Measurements from ENCODE around the gene HLA-E. TPM values are rescaled to one million over a fixed set of nuclear protein-coding genes. Genes with fewer than 3 reads are reported as not detected.
"Not testable (repeated sequence)": the region's sequence is repeated elsewhere in the genome, so short reads cannot be mapped to it uniquely, and the experiment has no call there.

HLA-E gene
- total RNA-seq, 2 experiments from 2014 or later, result 395 to 602 TPM

DNA sequence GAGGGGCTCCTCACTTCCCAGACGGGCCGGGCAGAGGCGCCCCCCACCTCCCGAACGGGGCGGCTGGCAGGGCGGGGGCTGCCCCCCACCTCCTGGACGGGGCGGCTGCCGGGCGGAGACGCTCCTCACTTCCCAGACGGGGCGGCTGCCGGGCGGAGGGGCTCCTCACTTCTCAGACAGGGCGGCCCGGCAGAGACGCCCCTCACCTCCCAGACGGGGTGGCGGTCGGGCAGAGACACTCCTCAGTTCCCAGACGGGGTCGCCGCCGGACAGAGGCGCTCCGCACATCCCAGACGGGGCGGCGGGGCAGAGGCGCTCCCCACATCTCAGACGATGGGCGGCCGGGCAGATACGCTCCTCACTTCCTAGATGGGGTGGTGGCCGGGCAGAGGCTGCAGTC lies 9.4 kb downstream of the HLA-E start:
- H3K27ac Mint-ChIP-seq; DNase-seq; H3K4me3 Mint-ChIP-seq; H3K27me3 Mint-ChIP-seq; H3K36me3 Mint-ChIP-seq; H3K9me3 Mint-ChIP-seq (ENCODE audit: low read depth); ATAC-seq: not testable (repeated sequence)
- H3K4me1 Mint-ChIP-seq, result peaks cover 40% of the 10 kb centered on the region
- CTCF ChIA-PET, result interaction anchor here (4.7 kb wide), 1 partner anchor 43 kb away, joined by 22 read pairs; no protein-coding TSS in a partner anchor

DNA sequence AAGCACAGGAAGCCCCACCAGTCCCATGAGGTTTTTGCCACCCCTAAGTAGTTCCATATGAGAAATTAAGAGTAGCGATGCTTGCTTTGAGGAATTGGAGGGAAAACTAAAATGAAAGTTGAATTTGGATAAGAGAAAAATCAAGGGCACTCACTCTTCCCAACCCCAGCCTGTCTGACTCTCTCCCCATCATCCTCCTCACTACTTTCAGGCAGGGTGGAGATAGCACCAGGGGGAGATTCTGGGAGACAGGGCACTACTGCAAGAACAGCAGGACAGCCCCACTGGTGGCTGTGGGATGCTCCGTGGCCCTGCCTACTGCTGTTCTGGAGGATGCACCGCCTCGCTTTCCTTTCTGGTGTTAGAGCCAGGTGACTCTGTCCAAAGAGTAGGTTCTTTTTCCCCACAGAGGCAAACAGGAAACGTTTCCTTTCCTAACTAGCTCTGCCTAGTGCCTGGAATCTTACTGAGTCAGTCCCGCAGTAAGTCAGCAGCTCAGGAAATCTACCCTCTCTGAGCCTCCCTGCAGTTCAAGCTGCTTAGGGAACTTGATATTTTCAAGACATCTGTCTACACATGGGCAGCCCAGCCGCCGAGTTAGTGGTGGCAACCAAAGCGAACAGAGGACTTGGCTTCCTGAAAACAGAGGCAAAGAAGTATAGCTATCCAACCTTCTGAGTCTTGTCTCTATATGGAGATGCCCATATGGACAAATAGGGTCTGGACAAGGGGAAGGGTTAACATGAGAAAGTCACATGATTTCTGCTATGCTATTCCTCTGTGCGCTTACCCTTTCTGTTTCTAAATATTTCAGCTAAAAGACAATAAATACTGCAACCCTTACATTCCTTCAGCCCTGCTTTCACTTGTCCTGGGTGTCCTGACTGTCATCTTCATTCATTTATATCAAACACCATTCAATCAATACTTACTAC lies 11.4 kb downstream of the HLA-E start:
- Mint-ChIP-seq H3K36me3 (no peaks in the 10 kb centered on the region), H3K27ac (no peak overlapping the region), H3K4me1 (peaks cover 25% of the 10 kb centered on the region), H3K27me3 (no peaks in the 10 kb centered on the region), H3K9me3 (ENCODE audit: low read depth) (no peaks in the 10 kb centered on the region), H3K4me3 (peak overlapping the region; percentile 30)
- DNase-seq (no peak), ATAC-seq (peak; percentile 14)
- CTCF ChIA-PET, result interaction anchor here (0.6 to 6.9 kb wide), 16 partner anchors 8 to 480 kb away, joined by 3 to 37 read pairs (median 4); no protein-coding TSS in a partner anchor

DNA sequence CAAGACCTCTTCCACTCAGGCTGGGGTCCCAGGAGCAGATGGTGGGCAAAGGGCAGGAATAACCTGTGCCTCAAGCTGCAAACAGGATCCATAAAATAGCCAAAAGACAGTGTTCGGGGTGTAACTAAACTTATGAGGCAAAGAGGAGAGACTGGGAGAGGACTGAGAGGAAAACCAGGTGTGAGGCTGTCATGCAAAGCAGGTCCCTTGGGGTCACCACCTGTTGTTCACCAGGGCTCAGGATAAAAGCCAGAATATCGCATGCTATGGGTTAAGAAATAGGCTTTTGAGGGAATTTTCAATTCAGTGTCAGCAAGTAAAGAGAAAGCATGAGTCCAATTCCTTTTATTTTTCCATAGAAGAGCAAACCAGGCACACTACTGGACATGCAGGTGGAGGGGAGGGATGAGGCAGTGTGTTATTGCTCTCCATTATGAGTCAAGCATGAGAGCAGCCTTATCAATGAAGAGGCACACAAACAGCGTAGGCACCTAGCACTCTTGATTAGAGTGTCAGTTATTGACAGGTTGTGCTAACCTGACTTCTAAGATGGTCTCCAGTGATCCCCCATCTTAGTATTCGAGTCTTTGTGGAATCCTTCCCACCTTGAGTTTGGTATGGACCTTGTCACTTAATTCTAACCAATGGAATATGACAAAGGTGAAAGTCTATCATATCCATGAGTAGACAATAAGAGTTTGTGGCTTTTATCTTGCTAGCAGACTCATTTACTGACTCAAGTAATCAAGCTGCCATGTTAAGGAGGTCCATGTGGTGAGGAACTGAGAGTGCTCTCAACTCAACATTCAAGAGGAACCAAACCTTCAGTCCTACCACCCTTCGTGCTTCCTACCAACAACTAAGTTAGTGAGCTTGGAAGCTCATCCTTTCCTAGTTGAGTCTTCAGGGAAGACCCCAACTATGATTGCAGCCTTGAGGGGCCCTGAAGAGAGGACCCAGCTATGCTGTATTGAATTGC lies 18.8 kb downstream of the HLA-E start:
- H3K9me3 Mint-ChIP-seq (ENCODE audit: low read depth), result no peaks in the 10 kb centered on the region
- CTCF ChIA-PET, result interaction anchor here (1.0 to 4.7 kb wide), 9 partner anchors 10 to 90 kb away, joined by 3 to 39 read pairs (median 9); no protein-coding TSS in a partner anchor
- peak overlapping the region; percentile 90 for H3K27ac Mint-ChIP-seq
- H3K27me3 Mint-ChIP-seq, result no peaks in the 10 kb centered on the region
- H3K4me3 Mint-ChIP-seq, result peak overlapping the region; percentile 48
- ATAC-seq (peak; percentile 21), DNase-seq (no peak)
- peaks cover 46% of the 10 kb centered on the region for H3K4me1 Mint-ChIP-seq
- peaks cover 2% of the 10 kb centered on the region for H3K36me3 Mint-ChIP-seq

DNA sequence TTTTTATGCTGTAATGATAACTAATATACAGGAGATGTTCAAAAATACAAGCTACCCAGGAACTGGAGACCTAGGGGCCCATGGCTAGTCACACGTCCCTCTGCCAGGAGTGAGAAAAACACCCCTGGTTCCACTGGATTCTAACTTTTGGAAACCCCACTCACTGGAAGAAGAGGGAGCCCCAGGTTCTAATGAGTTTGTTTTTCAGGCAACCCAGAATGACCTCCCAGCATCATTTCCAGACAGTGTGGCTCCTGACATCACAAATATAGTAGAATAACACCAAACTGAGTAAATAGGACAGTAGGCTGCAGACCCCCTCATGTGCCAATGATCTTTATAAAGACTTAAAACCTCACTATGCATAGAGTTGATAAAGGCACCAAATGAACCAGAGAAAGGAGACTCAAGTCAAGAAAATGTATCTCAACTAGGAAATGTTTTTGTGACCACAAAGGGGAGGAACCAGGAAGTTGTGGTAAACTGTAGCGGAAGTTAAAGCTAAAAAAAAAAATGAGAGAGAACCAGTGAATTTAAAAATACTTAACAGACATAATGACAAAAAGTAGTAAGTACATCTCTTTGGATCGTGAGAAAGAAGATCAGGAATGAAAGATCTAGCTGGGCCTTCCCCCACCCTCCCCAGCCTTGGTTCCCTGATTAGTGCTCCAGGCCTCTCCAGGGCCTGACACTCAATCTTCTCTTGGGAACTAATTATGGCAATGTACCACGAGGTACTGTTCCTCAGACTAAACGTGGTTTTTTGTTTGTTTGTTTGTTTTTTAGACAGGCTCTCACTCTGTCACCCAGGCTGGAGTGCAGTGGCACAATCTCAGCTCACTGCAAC lies 19.8 kb downstream of the HLA-E start:
- Mint-ChIP-seq H3K27ac (peak overlapping the region; percentile 90), H3K9me3 (ENCODE audit: low read depth) (no peaks in the 10 kb centered on the region), H3K4me1 (peaks cover 46% of the 10 kb centered on the region), H3K36me3 (peaks cover 2% of the 10 kb centered on the region), H3K27me3 (no peaks in the 10 kb centered on the region), H3K4me3 (peak overlapping the region; percentile 48)
- DNase-seq, result no peak
- peak; percentile 76 for ATAC-seq
- CTCF ChIA-PET, result interaction anchor here (0.9 to 4.7 kb wide), 13 partner anchors 8 to 145 kb away, joined by 3 to 39 read pairs (median 4); no protein-coding TSS in a partner anchor

DNA sequence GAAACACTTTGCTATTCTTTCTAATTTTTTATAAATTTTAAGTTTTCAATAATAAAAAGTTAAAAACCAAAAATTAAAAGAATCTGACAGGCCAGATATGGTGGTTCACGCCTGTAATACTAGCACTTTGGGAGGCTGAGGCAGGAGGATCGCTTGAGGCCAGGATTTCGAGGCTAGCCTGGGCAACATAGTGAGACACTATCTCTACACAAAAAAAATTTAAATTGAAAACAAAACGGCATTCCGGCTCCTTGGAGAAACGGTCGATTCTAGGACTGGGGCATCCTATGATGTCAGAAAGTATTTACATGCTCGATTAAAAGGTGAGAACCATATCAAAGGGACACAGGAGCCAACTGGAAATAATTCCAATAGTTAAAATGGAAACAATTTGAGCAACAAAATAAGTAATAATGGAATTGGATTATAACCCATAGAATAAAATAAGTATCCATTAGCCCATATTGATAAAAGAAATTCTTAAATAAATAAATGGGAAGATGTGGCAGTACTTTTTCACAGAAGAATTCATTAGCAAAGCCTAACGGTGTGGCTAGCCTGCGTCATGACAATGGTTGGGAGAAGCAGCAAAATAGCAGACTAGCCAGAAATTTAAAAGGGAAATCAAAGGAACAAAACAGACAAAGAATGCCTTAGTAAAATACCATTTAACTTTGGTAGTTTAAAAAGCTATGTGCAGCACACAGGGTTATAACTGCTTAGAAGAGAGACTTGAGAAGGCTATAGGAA lies 21.3 kb downstream of the HLA-E start:
- H3K27ac Mint-ChIP-seq, result no peak overlapping the region
- CTCF ChIA-PET, result interaction anchor here (0.8 to 4.7 kb wide), 11 partner anchors 10 to 144 kb away, joined by 3 to 39 read pairs (median 6); no protein-coding TSS in a partner anchor
- ATAC-seq (no peak), DNase-seq (no peak)
- H3K27me3 Mint-ChIP-seq, result no peaks in the 10 kb centered on the region
- H3K4me1 Mint-ChIP-seq, result peaks cover 54% of the 10 kb centered on the region
- peaks cover 2% of the 10 kb centered on the region for H3K36me3 Mint-ChIP-seq
- H3K9me3 Mint-ChIP-seq (ENCODE audit: low read depth), result no peaks in the 10 kb centered on the region
- H3K4me3 Mint-ChIP-seq, result no peak overlapping the region

DNA sequence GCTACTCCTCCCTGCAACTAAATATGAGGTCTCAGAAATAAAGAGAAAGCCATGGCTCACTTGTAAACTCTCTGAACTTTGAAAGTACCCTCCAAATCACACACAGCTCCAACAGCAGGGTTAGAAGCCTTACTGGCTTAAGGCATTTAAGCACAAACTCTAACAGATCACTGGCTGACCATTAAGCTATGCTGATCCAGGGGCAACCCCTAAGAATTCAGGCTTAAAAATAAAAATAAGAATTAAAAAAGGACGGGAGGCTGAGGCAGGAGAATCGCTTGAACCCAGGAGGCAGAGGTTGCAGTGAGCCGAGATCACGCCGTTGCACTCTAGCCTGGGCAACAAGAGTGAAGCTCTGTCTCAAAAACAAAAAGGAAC lies 21.8 kb downstream of the HLA-E start:
- ATAC-seq, result no peak

DNA sequence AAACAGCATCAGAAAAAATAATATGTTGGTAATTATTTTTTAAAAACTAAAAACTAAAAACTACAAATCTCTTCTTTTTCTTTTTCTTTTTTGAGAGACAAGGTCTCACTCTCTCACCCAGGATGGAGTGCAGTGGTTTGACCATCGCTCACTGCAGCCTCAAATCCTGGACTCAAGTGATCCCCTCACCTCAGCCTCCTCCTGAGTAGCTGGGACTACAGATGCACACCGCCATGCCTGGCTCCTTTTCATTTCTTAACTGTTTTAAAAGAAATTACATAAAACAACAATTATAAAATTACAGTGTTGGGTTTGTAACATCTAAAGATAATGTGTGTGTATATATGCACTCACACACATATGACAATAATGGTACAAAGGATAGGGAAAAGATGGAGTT lies 24.1 kb downstream of the HLA-E start:
- no peak overlapping the region for H3K4me3 Mint-ChIP-seq
- H3K27me3 Mint-ChIP-seq, result no peaks in the 10 kb centered on the region
- no peak for DNase-seq
- H3K4me1 Mint-ChIP-seq, result peaks cover 53% of the 10 kb centered on the region
- H3K27ac Mint-ChIP-seq, result no peak overlapping the region
- ATAC-seq, result no peak
- H3K36me3 Mint-ChIP-seq, result peaks cover 5% of the 10 kb centered on the region
- H3K9me3 Mint-ChIP-seq (ENCODE audit: low read depth), result no peaks in the 10 kb centered on the region
- CTCF ChIA-PET, result interaction anchor here (1.2 to 2.2 kb wide), 3 partner anchors 19 to 31 kb away, joined by 3 to 7 read pairs (median 3); no protein-coding TSS in a partner anchor

More for the DNA sequence above, 21.8 kb downstream of the HLA-E start:
- DNase-seq, result no peak
- no peak overlapping the region for H3K27ac Mint-ChIP-seq
- H3K36me3 Mint-ChIP-seq, result peaks cover 2% of the 10 kb centered on the region
- H3K27me3 Mint-ChIP-seq, result no peaks in the 10 kb centered on the region
- H3K9me3 Mint-ChIP-seq (ENCODE audit: low read depth), result no peaks in the 10 kb centered on the region
- CTCF ChIA-PET, result interaction anchor here (0.8 to 4.7 kb wide), 8 partner anchors 10 to 34 kb away, joined by 3 to 39 read pairs (median 6); no protein-coding TSS in a partner anchor
- H3K4me3 Mint-ChIP-seq, result no peak overlapping the region
- peaks cover 57% of the 10 kb centered on the region for H3K4me1 Mint-ChIP-seq

DNA sequence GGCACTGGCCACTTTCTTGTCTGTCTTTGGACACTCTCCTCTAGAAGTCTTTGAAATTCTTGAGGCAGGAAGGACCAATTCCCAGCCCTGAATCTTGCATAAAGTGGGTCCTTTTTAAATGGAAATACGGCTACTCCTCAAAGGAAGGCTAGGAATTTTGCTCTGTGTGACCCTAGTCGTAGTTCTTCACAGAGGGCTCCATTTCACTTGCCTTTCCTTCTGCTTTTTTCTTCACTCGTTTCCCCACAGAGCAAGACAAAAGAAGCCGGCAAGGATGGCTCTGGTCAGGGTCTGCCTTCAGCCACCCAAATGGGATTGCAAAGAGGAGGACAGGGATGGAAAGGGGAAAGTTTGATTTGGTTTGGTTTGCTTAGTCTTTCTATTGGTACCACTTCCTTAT lies 25.8 kb downstream of the HLA-E start:
- ATAC-seq (no peak), DNase-seq (no peak)
- Mint-ChIP-seq H3K4me3 (peak overlapping the region; percentile 74), H3K9me3 (ENCODE audit: low read depth) (no peaks in the 10 kb centered on the region), H3K27ac (peak overlapping the region; percentile 92), H3K27me3 (no peaks in the 10 kb centered on the region), H3K36me3 (peaks cover 12% of the 10 kb centered on the region), H3K4me1 (peaks cover 44% of the 10 kb centered on the region)
- CTCF ChIA-PET, result interaction anchor here (2.2 to 4.4 kb wide), 2 partner anchors 16 to 17 kb away, joined by 7 to 42 read pairs; no protein-coding TSS in a partner anchor

DNA sequence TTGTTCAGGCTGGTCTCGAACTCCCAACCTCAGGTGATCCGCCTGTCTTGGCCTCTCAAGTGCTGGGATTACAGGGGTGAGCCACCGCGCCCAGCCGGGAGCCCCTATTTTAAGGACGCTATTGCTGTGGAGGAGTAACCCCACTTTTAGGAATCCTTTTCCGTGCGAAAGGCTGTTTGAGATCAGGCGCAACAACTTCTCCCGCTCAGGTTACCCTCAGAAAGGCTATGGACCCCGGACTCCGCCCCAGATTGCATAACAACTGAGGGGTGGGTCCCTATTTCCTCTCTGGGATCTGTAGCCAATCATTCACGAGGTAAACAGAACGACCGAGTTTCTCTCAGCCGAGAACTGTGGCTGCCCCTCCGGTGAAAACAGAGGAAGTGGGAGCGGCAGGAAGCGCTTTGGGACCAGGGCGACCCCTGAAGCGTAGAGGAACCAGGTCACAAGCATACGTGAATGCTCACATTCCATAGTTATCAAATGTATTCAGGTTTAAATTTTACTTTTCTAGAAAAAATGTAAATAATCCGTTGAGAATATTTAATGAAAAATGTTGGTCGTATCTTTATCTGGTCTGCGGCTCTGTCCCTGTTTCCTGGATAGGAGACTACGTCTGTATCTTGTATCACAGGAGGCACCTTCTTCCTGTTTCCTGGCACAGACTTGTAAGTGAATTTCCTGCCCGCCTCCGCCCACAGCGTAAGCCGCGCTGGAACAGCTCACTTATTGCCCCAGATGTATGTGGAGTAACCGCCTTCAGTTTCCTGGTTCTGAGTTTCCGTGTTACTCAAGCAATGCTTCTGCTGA lies 26.8 kb downstream of the HLA-E start:
- peaks cover 37% of the 10 kb centered on the region for H3K4me1 Mint-ChIP-seq

DNA sequence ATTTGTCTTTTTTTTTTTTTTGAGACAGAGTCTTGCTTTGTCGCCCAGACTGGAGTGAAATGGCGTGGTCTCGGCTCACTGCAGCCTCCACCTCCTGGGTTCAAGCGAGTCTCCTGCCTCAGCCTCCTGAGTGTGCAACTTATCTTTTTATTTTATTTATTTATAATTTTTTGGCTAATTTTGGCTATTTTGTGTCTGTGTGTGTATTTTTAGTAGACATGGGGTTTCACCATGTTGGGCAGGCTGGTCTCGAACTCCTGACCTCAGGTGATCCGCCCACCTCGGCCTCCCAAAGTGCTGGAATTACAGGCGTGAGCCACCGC lies 27.4 kb downstream of the HLA-E start:
- CTCF ChIA-PET, result interaction anchor here (0.6 to 4.4 kb wide), 11 partner anchors 9 to 313 kb away, joined by 3 to 42 read pairs (median 3); no protein-coding TSS in a partner anchor
- H3K36me3 Mint-ChIP-seq, result peaks cover 14% of the 10 kb centered on the region
- H3K4me3 Mint-ChIP-seq, result peak overlapping the region; percentile 74
- peak overlapping the region; percentile 92 for H3K27ac Mint-ChIP-seq
- peaks cover 33% of the 10 kb centered on the region for H3K4me1 Mint-ChIP-seq
- not testable (repeated sequence) for ATAC-seq; H3K9me3 Mint-ChIP-seq (ENCODE audit: low read depth); DNase-seq; H3K27me3 Mint-ChIP-seq

More for the DNA sequence above, 26.8 kb downstream of the HLA-E start:
- peak overlapping the region; percentile 74 for H3K4me3 Mint-ChIP-seq
- DNase-seq (peak; percentile 97), ATAC-seq (peak; percentile 94)
- H3K36me3 Mint-ChIP-seq, result peaks cover 14% of the 10 kb centered on the region
- CTCF ChIA-PET, result interaction anchor here (0.6 to 4.4 kb wide), 11 partner anchors 10 to 313 kb away, joined by 3 to 42 read pairs (median 4); no protein-coding TSS in a partner anchor
- no peaks in the 10 kb centered on the region for H3K9me3 Mint-ChIP-seq (ENCODE audit: low read depth)
- H3K27me3 Mint-ChIP-seq, result no peaks in the 10 kb centered on the region
- H3K27ac Mint-ChIP-seq, result peak overlapping the region; percentile 92
